CD4-positive, alpha-beta T cell treated with Interleukin-6 for 4 hours (primary cell): ENCODE data around the gene GANAB.
"Not testable (repeated sequence)": the region's sequence is repeated elsewhere in the genome, so short reads cannot be mapped to it uniquely, and the experiment has no call there.

ENCODE experiments used
- DNase-seq: peaks from one replicate; pipeline ENCODE4 v3.0.0-alpha.2; 2020; ENCODE audit warnings: mixed read lengths

GANAB gene

GRCh38 chr11:62645946-62646824, at the start of gene GANAB:
GANAB (minus strand) TSS chr11:62646613; CDS start chr11:62646599, 14 bp downstream.
- peak; percentile 100 for DNase-seq

- peak; percentile 88 for DNase-seq
These were observed 48.2 kb upstream of the GANAB start for GRCh38 chr11:62694455-62695167.

GRCh38 chr11:62693624-62694023, 47.2 kb upstream of the GANAB start:
- DNase-seq: not testable (repeated sequence)

GRCh38 chr11:62689421-62690183, 43.2 kb upstream of the GANAB start, which contains the start of gene LRRN4CL:
LRRN4CL (minus strand) TSS chr11:62689530; CDS start chr11:62688508, 1,022 bp downstream.
- no peak for DNase-seq

- DNase-seq: no peak
These were observed 42.1 kb upstream of the GANAB start for GRCh38 chr11:62688491-62688890.

- DNase-seq: no peak
These were observed 41.3 kb upstream of the GANAB start for GRCh38 chr11:62687508-62688396.

GRCh38 chr11:62682518-62682917, 36.1 kb upstream of the GANAB start:
- no peak for DNase-seq

GRCh38 chr11:62680825-62681240, 34.4 kb upstream of the GANAB start:
- peak; percentile 47 for DNase-seq

- peak; percentile 85 for DNase-seq
These were observed 32.6 kb upstream of the GANAB start, which contains the start of gene UBXN1 for GRCh38 chr11:62678770-62679696. UBXN1 (minus strand) TSS chr11:62679073; CDS start chr11:62678923, 150 bp downstream.

GRCh38 chr11:62678433-62678769, 32.0 kb upstream of the GANAB start:
- no peak for DNase-seq

- DNase-seq: no peak
These were observed 31.3 kb upstream of the GANAB start for GRCh38 chr11:62677714-62678113.

- DNase-seq: no peak
These were observed 30.7 kb upstream of the GANAB start for GRCh38 chr11:62677156-62677555.

GRCh38 chr11:62676698-62677097, 30.3 kb upstream of the GANAB start:
- DNase-seq: no peak

GRCh38 chr11:62675415-62675814, 29.0 kb upstream of the GANAB start:
- not testable (repeated sequence) for DNase-seq

GRCh38 chr11:62673196-62673525, 26.7 kb upstream of the GANAB start:
- no peak for DNase-seq

- peak; percentile 75 for DNase-seq
These were observed 25.4 kb upstream of the GANAB start, which contains the start of the genes LBHD1 and UQCC3 for GRCh38 chr11:62671608-62672389. LBHD1 (minus strand) TSS chr11:62672267; CDS start chr11:62670031, 2,236 bp downstream. UQCC3 (plus strand) TSS chr11:62671673; CDS start chr11:62671746, 73 bp downstream.

- no peak for DNase-seq
These were observed 24.8 kb upstream of the GANAB start for GRCh38 chr11:62671236-62671607.

GRCh38 chr11:62669420-62670161, 23.2 kb upstream of the GANAB start:
- no peak for DNase-seq

GRCh38 chr11:62667460-62667859, 21.0 kb upstream of the GANAB start:
- DNase-seq: no peak
